OCI-LY3 (cell line): Measurements from ENCODE around the gene EWSR1.
A peak's percentile ranks its signal among the peaks of the same experiment; 100 is the strongest.

Source experiments
- EZH2phosphoT487 ChIP-seq: fragments of 200-600 bp; shearing (Covaris generic); IDR thresholded peaks from 2 replicates; pipeline ENCODE4 v1.6.1; 2018; ENCODE audit warnings: antibody characterized with exemption, mixed run types, low read depth
- TF ChIP-seq, protein P1 (sequence below): fragments of 200-600, 300-600 bp; sonication (generic); IDR thresholded peaks from 2 replicates; pipeline ENCODE4 v1.5.1; 2014; ENCODE audit warnings: antibody characterized with exemption, low read length, low read depth

DNA sequence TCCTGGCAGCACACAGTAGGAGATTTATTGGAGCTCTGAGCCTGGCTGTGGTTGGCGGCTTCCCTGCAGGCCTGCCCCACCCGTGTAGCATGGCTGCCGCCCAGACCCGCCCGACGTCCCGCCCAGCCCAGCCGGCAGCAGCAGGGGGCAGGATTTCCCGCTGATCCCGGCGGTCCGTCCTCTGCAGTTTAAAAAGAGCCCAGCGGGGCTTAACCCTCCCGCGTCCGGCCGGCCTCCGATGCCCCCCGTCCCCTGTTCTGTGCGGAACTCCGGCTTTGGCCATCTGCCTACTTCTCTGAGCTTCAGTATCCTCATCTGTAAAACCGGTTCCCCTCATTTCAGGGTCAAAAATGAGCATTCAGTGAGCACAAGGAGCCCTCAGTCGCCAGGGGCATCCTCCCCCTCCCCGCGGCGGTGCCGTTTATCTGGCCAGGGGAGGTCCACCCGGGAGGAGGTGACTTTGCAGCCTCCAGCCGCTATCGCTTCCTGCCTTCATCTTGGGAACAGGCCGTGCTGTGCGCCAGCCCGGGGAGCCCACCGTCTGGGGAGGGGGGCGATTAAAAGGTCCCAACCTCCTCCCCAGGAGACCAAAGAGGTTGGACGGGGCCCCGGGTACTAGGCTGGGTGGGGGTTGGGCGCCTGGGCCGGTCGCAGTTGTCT, 38.2 kb downstream of the EWSR1 start, which contains the start of gene GAS2L1:
- TF ChIP-seq, protein P1, sequence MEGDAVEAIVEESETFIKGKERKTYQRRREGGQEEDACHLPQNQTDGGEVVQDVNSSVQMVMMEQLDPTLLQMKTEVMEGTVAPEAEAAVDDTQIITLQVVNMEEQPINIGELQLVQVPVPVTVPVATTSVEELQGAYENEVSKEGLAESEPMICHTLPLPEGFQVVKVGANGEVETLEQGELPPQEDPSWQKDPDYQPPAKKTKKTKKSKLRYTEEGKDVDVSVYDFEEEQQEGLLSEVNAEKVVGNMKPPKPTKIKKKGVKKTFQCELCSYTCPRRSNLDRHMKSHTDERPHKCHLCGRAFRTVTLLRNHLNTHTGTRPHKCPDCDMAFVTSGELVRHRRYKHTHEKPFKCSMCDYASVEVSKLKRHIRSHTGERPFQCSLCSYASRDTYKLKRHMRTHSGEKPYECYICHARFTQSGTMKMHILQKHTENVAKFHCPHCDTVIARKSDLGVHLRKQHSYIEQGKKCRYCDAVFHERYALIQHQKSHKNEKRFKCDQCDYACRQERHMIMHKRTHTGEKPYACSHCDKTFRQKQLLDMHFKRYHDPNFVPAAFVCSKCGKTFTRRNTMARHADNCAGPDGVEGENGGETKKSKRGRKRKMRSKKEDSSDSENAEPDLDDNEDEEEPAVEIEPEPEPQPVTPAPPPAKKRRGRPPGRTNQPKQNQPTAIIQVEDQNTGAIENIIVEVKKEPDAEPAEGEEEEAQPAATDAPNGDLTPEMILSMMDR = peak; percentile 47
- TF ChIP-seq EZH2phosphoT487 = no peak
